K562 (cell line): ENCODE data around the gene USH1G. TPM values are rescaled to one million over a fixed set of nuclear protein-coding genes. Genes with fewer than 3 reads are reported as not detected.

Source experiments
- ATF6 ChIP-seq: sonication (generic); formaldehyde crosslinking; IDR thresholded peaks from 2 replicates; pipeline ENCODE4 v1.4.0; 2020; ENCODE audit warnings: mild to moderate bottlenecking, missing genetic modification reagents
- BCL6 ChIP-seq: fragments of 250-450 bp; sonication (Bioruptor Pico); IDR thresholded peaks from 2 replicates; pipeline ENCODE4 v1.4.0; 2020
- CBFB ChIP-seq: sonication (generic); formaldehyde crosslinking; IDR thresholded peaks from 2 replicates; pipeline ENCODE4 v1.4.0; 2020; ENCODE audit warnings: mild to moderate bottlenecking, missing genetic modification reagents
- MBD1 ChIP-seq: fragments of 250-450 bp; sonication (Bioruptor Pico); IDR thresholded peaks from 2 replicates; pipeline ENCODE4 v1.8.0; 2022; ENCODE audit warnings: inconsistent platforms
- NFRKB ChIP-seq: fragments of 450-650 bp; IDR thresholded peaks from 2 replicates; pipeline ENCODE4 v1.6.1; 2016; ENCODE audit warnings: low read depth
- NR3C1 ChIP-seq: sonication (generic); formaldehyde crosslinking; IDR thresholded peaks from 2 replicates; pipeline ENCODE4 v1.8.1; 2022; ENCODE audit warnings: missing genetic modification reagents
- NRF1 ChIP-seq, 2 experiments: fragments of 450-650 bp; IDR thresholded peaks in 1 of 2; conservative IDR thresholded peaks in 1 of 2; 2 replicates each; pipeline ENCODE4 v1.6.1; 2014; ENCODE audit warnings: mild to moderate bottlenecking in 2 of 2
- PHB ChIP-seq: fragments of 250-450 bp; sonication (Bioruptor Pico); IDR thresholded peaks from 2 replicates; pipeline ENCODE4 v1.5.0; 2021
- RNF2 ChIP-seq: sonication (generic); IDR thresholded peaks from 2 replicates; pipeline ENCODE4 v1.6.1; 2016
- SAP30 ChIP-seq: fragments of 200-600 bp; sonication (generic); IDR thresholded peaks from 2 replicates; pipeline ENCODE4 v1.6.1; 2012; ENCODE audit warnings: borderline replicate concordance, low read depth, mild to moderate bottlenecking, moderate library complexity, low read length, control low read depth, inconsistent platforms; ENCODE audit not compliant: insufficient read depth, poor library complexity, severe bottlenecking
- SMAD3 ChIP-seq: fragments of 450-650 bp; formaldehyde crosslinking; conservative IDR thresholded peaks from 2 replicates; pipeline ENCODE4 v1.4.0; 2020; ENCODE audit warnings: mild to moderate bottlenecking
- TBL1XR1 ChIP-seq, 2 experiments: IDR thresholded peaks; 2 replicates each; pipeline ENCODE4 v1.6.1; 2012; ENCODE audit warnings: improper control_type of control experiment in 2 of 2, low read length in 2 of 2, mild to moderate bottlenecking in 1 of 2
- ZNF354B ChIP-seq: fragments of 250-450 bp; sonication (Bioruptor Pico); IDR thresholded peaks from 2 replicates; pipeline ENCODE4 v1.4.0; 2020
- polyA plus RNA-seq, 8 experiments: library from polyadenylated mRNA; depleted of rRNA in 4 of 8; stranded (reverse) in 5 of 8; unstranded in 3 of 8; fragments of >200 nt; fragmentation: Nextera tagmentation in 2 of 8; fragmentation: Illumina TruSeq in 1 of 8; extraction: Ambion mirVana in 2 of 8; extraction: Trizol in 1 of 8; gene quantifications; 2 replicates each; pipeline versions ENCODE4 v1.2.1 to v1.2.3, GENCODE V29; 2011 to 2014; ENCODE audit warnings: inconsistent platforms in 1 of 8, missing spikeins in 1 of 8
- total RNA-seq, 7 experiments: library from RNA; depleted of rRNA in 6 of 7; stranded (reverse); fragments of >200 nt in 6 of 7; fragmentation: Illumina TruSeq in 2 of 7; extraction: Trizol in 2 of 7; gene quantifications; 2 replicates each; pipeline versions ENCODE4 v1.2.1 to v1.2.3, GENCODE V29; 2011 to 2021; ENCODE audit warnings: low replicate concordance in 1 of 7
- TF ChIP-seq, protein P1 (sequence below): fragments of 450-650 bp; IDR thresholded peaks from 2 replicates; pipeline ENCODE4 v1.6.1; 2016; ENCODE audit warnings: mild to moderate bottlenecking, moderate library complexity

The USH1G gene
- total and polyA plus RNA-seq, 9 of the 15 experiments (the other 6 are each of a cell fraction or from before 2014, with no cell fraction given) = 0.22 to 1.00 (median 0.64) TPM; not detected in 2

DNA sequence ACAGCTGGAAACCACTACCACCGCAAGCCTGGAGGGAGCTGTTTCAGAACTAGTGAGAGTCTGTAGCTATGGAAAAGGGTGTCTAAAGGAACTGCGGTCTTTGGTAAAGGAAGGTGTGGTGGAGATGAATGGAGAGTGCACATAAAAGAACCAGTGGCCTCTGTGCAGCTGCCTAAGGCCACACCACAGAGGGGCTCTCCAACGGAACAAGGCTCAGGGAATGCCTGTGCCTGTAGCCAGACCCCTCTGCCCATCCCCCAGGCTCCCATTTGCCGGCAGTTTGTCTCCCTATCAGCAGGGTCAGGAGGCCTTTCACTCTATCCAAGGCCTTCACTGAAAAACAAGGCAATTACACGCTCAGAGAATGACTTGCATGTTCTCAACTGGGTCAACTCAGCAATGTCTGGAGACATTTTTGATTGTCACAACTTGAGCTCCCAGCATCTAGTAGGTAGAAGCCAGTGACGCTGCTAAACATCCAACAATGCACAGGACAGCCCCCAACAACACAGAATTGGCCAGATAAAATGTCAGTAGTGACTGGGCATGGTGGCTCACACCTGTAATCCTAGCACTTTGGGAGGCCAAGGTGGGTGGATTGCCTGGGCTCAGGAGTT lies 47.0 kb downstream of the USH1G start (continued):
- TF ChIP-seq, protein P1, sequence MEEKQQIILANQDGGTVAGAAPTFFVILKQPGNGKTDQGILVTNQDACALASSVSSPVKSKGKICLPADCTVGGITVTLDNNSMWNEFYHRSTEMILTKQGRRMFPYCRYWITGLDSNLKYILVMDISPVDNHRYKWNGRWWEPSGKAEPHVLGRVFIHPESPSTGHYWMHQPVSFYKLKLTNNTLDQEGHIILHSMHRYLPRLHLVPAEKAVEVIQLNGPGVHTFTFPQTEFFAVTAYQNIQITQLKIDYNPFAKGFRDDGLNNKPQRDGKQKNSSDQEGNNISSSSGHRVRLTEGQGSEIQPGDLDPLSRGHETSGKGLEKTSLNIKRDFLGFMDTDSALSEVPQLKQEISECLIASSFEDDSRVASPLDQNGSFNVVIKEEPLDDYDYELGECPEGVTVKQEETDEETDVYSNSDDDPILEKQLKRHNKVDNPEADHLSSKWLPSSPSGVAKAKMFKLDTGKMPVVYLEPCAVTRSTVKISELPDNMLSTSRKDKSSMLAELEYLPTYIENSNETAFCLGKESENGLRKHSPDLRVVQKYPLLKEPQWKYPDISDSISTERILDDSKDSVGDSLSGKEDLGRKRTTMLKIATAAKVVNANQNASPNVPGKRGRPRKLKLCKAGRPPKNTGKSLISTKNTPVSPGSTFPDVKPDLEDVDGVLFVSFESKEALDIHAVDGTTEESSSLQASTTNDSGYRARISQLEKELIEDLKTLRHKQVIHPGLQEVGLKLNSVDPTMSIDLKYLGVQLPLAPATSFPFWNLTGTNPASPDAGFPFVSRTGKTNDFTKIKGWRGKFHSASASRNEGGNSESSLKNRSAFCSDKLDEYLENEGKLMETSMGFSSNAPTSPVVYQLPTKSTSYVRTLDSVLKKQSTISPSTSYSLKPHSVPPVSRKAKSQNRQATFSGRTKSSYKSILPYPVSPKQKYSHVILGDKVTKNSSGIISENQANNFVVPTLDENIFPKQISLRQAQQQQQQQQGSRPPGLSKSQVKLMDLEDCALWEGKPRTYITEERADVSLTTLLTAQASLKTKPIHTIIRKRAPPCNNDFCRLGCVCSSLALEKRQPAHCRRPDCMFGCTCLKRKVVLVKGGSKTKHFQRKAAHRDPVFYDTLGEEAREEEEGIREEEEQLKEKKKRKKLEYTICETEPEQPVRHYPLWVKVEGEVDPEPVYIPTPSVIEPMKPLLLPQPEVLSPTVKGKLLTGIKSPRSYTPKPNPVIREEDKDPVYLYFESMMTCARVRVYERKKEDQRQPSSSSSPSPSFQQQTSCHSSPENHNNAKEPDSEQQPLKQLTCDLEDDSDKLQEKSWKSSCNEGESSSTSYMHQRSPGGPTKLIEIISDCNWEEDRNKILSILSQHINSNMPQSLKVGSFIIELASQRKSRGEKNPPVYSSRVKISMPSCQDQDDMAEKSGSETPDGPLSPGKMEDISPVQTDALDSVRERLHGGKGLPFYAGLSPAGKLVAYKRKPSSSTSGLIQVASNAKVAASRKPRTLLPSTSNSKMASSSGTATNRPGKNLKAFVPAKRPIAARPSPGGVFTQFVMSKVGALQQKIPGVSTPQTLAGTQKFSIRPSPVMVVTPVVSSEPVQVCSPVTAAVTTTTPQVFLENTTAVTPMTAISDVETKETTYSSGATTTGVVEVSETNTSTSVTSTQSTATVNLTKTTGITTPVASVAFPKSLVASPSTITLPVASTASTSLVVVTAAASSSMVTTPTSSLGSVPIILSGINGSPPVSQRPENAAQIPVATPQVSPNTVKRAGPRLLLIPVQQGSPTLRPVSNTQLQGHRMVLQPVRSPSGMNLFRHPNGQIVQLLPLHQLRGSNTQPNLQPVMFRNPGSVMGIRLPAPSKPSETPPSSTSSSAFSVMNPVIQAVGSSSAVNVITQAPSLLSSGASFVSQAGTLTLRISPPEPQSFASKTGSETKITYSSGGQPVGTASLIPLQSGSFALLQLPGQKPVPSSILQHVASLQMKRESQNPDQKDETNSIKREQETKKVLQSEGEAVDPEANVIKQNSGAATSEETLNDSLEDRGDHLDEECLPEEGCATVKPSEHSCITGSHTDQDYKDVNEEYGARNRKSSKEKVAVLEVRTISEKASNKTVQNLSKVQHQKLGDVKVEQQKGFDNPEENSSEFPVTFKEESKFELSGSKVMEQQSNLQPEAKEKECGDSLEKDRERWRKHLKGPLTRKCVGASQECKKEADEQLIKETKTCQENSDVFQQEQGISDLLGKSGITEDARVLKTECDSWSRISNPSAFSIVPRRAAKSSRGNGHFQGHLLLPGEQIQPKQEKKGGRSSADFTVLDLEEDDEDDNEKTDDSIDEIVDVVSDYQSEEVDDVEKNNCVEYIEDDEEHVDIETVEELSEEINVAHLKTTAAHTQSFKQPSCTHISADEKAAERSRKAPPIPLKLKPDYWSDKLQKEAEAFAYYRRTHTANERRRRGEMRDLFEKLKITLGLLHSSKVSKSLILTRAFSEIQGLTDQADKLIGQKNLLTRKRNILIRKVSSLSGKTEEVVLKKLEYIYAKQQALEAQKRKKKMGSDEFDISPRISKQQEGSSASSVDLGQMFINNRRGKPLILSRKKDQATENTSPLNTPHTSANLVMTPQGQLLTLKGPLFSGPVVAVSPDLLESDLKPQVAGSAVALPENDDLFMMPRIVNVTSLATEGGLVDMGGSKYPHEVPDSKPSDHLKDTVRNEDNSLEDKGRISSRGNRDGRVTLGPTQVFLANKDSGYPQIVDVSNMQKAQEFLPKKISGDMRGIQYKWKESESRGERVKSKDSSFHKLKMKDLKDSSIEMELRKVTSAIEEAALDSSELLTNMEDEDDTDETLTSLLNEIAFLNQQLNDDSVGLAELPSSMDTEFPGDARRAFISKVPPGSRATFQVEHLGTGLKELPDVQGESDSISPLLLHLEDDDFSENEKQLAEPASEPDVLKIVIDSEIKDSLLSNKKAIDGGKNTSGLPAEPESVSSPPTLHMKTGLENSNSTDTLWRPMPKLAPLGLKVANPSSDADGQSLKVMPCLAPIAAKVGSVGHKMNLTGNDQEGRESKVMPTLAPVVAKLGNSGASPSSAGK = peak; percentile 83
- TF ChIP-seq ZNF354B (CRISPR knock-in tag) (no peak), CBFB (no peak), SAP30 (no peak), BCL6 (CRISPR knock-in tag) (no peak), NFRKB (peak; percentile 89; the same call in 1 of the 2 replicates), NR3C1 (CRISPR knock-in tag) (no peak), TBL1XR1 (IDR thresholded peaks at IDR 0.05; ENCODE audit: low read length in 2 of 2) (peak in 1 of 2 experiments; percentile 62; a peak in 1 of 4 replicates), ATF6 (no peak), MBD1 (CRISPR knock-in tag) (no peak), NRF1 (conservative IDR thresholded peaks at IDR 0.05 in 1 of 2, IDR thresholded peaks at IDR 0.05 in 1 of 2) (no peak; a peak in 1 of 4 replicates), RNF2 (peak; percentile 86), PHB (CRISPR knock-in tag) (no peak), SMAD3 (peak; percentile 75)
